Stimulated activated CD4-positive, alpha-beta T cell treated with anti-CD3 and anti-CD28 coated beads, Interleukin-1b, Interleukin-23, amount 100 ng/mL, for 24 hours (primary cell): ENCODE measurements around the gene LRRC61.
"Not testable (repeated sequence)": the region's sequence is repeated elsewhere in the genome, so short reads cannot be mapped to it uniquely, and the experiment has no call there.

Experiments
- DNase-seq, 4 experiments: peaks; one replicate each; pipeline ENCODE4 v3.0.0-alpha.2; 2020; ENCODE audit warnings: low read depth in 4 of 4, low spot score in 1 of 4

The LRRC61 gene

GRCh38 chr7:150382123-150382843 lies 59.1 kb downstream of the LRRC61 start:
- DNase-seq: no peak

- DNase-seq: no peak
Measured at GRCh38 chr7:150382844-150383225, 59.7 kb downstream of the LRRC61 start.

DNA sequence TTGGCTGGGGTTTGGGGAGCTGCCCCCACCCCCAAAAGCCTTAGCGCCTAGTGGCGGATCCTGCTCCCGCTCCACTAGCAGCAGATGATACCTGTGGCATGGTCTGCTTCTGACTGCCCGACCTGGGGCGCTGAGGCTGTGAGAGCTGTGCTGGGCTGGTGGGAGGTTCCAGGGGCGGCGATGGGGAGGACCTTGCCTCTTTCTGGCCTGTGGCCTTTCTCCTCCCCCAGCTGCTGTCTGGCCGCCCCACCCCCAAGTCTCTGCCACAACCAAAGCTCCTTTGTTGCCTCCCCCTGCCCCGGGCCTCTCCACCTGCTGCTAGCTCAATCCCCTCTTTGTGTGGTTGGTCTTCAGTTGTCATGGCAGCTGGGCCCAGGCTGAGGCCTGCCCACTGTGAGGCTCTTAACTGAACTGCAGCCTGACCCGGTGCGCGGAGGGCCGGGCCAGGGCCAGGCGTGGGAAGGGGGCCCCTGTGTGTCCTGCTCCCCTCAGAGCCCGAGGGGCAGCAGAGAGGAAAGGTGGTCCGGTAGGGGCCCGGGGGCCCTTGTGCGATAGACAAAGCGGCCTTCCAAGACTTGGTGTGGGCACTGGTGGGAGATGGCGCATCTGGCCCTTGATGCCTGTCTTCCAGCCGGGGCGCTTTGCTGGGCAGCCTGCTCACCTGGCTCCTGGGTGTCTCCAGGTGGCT lies 60.7 kb downstream of the LRRC61 start:
- DNase-seq: no peak

DNA sequence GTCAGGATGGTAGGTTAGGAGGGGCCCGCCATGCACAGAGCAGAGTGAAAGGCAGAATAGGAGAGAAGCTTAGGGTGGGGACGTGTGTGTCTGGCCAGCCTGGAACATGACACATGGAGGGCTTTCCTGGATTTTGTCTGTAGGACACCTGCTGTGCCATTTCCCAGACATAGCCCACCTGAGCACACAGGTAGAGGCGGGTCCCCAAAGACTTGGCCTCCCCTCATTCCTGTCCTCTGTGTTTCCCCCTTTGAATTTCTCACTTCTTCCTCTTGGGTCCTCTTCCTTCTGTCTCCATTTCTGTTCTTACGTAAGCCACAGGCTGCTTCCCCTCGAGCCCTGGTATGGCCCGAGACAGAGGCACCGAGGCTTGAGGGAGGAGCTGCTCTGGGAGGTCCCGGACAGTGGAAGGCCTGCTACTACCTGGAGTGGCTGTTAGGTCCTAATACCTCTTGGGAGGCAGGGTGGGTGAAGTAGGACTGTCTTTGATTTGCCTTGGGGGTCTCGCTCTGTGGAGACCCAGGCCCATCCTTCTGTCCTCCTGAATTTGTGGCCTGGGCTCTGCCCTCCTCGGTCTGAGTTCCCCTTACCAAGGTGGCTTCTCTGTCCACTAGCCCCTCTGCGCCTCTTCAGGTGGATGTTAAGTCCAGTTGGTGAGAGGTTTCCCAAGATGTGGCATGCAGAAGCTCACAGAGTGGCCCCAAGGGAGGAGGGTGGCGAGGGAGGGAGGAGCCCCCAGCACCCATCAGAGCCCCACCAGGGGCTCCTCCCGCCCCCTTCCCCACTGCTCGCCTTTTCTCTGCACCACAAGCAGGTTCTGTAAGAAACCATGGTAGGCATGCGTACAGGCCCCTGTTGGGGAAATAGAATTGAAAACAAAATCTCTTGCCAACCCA lies 61.5 kb downstream of the LRRC61 start:
- DNase-seq: no peak

DNA sequence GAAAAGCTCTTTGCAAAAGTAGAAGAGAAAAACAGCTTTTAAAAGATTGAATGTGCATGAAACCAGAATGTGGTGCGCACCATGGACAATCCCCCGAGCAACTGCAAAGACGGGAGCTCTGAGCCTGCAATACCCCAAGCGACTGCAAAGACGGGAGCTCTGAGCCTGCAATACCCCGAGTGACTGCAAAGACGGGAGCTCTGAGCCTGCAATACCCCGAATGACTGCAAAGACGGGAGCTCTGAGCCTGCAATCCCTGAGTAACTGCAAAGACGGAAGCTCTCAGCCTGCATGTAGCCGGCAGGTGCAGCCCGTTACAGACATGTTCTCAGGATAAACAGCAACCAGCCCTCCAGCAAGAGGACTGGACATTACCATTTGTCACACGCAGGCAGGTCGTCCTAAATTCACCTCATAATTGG lies 62.2 kb downstream of the LRRC61 start:
- DNase-seq: no peak

DNA sequence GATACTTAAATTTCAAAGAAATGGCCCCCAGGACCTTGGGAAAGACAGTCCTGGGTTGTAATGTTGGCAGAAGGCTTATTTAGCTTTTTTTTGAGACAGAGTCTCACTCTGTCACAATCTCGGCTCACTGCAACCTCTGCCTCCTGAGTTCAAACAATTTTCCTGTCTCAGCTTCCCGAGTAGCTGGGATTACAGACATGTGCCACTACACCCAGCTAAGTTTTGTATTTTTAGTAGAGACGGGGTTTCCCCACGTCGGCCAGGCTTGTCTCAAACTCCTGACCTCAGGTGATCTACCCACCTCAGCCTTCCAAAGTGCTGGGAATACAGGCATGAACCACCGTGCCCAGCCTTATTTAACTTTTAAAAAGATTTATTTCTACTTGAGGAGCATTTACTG lies 62.7 kb downstream of the LRRC61 start:
- DNase-seq: not testable (repeated sequence)
